ENCODE measurements around the gene EFNA5.

EFNA5 gene

DNA sequence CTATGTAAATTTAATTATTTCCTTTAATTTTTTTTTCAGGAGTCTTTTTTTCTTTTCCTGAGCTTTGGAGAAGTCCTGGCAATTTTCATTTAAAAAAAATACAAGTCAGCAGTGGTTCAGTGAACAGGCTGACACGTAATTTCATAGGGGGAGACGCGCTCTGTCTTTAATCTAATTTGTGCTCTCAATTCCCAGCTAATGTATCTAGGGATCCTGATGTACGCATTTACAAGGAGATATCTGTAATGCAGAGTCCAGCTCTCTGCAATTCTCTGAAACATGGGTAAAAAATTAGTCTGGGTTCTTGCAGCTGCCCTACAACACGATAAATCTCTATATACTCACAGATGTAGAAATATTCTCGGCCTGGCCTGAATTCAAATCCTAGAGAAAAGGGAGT lies 243.9 kb downstream of the EFNA5 start:
- DNase-seq (ENCODE audit: low read depth in 2 of 2) = no peak

DNA sequence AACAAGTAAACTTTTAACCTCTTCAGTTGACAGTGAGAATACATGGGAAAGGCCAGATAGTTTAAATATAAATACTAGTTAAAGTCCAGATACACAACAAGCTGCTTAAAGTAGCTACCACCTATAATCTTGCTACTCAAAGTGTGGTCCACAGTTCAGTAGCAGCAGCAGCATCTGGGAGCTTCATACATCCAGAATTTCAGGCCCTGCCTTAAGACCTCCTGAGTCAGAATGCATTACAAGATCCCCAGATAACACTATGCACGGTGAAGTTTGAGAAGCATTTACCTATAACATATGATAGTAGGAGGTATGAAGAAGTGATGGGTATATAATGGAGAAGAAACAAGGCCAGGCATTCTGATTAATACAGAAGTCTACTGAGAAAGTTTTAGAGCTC lies 244.5 kb downstream of the EFNA5 start:
- DNase-seq (ENCODE audit: low read depth in 2 of 2) = no peak

DNA sequence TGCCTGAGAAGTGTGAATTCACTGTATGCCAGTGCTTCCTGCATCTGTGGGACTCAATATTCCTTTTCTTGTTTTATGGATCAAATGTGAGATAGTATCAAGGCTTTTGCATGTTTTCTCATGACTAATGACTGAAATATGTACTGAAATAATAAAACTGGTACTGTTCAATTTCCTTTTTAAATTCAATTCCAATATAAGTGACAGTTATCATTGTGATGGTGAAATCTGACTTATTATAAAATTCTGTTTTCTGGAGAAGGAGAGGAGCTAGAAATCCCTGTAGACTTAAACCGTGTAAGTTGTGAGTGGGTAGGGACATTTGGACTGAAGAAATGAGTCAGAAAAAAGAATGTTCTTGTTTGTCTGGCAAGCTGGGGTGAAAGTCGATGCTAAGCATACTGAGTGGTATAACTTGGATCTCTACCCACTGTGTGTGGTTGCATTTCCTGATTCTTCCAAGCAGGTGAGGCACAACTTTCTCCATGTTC lies 245.2 kb downstream of the EFNA5 start:
- no peak for DNase-seq (ENCODE audit: low read depth in 2 of 2)

DNA sequence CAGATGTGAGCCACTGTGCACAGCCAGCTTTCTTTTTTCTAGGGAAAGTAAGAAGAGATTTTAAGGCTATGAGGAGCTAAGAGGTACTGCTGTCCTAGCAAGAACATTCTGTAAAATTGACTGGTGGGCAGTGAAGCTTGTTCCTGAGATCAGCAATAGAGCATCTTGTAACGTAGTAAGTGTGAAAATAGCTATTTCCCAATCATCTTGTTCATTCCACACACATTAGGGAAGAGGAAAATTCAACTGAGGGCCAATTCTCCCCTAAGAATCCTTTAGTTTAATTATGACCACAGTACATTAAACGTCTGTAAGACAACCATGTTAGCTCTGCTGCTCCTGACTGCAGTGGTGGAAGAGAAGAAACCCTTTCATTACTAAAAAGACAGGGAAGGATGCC lies 246.2 kb downstream of the EFNA5 start:
- no peak for DNase-seq (ENCODE audit: low read depth in 2 of 2)

DNA sequence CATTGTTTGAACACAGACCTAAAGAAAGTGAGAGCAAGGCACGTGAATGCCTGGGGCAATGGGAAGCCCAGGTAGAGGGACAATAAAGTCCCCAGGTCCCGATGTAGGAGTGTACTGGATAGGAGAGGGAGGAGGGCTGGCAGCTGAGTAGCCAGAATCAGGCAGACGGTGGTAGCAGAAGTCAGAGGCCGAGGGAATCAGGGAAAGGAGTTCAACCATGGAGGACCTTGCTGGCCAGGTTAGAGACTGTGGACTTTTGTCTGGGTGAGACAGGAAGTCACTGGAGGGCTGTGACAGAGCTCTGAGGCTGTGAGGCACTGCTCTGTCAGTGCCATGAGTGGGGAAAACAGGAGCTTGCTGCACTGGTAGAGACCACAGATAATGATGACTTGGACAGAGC lies 248.2 kb downstream of the EFNA5 start:
- DNase-seq (ENCODE audit: low read depth in 2 of 2) = no peak

DNA sequence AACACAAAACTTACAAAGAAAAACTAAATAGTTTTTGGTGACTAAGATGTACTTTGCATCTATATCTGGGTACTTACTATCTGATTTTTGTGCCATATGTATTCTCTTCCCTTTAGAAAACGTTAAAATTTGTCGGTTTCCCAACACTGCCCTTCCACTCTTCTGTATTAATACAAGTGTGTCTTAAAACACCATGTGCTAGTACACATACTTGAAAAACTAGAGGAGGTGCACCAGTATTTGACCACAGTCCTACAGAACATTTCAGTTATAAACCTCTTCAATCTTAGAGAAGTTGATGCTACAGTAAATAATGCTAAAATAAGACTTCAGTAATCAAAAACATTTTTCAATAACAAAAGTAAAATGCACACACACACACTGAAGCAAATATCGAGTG lies 251.2 kb downstream of the EFNA5 start:
- DNase-seq (ENCODE audit: low read depth in 2 of 2) = no peak

DNA sequence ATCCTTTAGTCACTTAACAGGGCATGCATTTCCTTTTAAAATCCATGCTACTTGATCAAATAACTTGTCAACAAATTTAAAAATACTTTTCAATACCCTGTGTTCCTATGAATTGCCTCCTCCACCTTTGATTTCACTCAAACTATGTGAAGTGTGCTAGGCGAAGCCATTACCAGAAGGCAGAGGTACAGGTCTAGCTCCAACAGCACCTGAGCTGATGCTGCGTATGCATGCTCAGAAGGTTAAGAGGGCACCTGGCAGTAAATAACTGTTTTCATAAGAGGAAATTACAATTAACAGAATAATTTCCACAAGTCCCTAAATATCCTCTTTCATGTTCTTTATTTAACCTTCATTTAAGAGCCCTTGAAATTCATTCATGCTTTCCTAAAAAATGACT lies 251.8 kb downstream of the EFNA5 start:
- DNase-seq (ENCODE audit: low read depth in 2 of 2) = no peak

DNA sequence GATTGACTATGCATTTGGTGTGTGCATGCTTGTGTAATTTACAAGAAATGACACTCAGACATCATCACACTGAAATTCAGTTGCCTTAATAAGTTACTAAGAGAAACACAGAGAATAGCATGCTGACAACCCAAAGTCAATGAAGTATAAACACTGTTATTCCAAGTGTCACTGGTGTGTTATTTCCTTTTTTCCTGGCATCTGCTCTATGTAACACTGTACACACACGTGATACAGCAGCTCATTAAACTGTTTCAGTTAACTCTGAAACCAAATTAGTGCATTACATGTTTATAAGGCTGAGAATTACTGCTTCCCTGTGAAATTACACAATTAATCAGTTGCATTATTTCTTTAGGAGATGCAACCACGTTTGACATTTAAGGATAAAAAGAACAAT lies 252.7 kb downstream of the EFNA5 start:
- DNase-seq (ENCODE audit: low read depth in 2 of 2) = no peak

DNA sequence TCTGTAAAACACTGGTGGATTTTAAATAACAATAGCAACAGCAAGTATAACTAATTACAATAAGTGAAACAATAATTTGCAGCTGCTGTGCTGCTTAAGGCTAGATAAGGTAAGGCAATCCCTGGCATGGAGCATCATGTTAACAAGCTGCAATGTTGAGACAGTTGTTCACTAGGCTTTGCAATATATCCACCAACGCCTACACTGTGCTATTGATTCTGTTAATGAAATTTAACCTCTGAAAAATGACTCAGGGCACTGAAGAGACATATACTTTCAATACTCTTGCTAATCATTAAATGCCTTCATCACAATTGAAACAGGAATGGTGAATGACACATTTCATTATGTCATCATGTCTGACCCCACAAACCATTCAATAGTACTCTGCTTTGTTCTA lies 255.0 kb downstream of the EFNA5 start:
- DNase-seq (ENCODE audit: low read depth in 2 of 2) = no peak

DNA sequence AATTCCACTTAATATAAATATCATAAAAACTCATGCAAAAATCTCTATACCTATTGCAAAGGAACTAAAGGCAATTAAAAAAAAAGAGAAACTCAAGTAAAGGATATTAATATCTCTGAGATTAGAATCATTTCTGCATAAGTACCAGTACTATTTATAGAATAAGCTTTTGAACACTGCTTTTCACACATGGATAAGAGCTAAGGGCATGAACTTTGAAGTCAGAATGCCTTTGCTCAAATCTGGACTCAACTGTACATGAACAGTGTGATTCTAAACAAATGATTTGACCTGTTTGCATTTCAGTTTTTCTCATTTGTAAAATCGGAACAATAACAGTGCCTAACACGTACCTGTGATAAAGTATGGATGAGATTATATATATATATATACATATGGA lies 255.9 kb downstream of the EFNA5 start:
- DNase-seq (ENCODE audit: low read depth in 2 of 2) = no peak

DNA sequence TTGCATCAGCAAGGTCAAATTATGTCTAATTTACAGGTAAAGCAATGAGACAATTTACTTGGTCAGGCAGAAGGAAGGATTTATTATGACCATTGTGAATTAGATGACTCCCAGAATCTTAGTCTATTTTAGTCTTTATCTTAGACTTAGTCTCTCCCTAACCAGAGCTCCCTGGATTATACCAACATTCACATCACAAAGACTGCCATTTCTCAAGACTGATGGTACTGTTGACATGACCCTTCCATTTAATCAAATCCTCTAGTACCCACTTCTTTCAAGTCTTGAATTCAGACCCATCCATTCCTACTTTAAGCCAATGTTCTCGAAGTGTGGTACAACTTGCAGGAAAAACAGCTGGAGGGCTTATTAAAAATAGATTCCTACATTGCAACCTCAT lies 257.0 kb downstream of the EFNA5 start:
- DNase-seq (ENCODE audit: low read depth in 2 of 2) = no peak

DNA sequence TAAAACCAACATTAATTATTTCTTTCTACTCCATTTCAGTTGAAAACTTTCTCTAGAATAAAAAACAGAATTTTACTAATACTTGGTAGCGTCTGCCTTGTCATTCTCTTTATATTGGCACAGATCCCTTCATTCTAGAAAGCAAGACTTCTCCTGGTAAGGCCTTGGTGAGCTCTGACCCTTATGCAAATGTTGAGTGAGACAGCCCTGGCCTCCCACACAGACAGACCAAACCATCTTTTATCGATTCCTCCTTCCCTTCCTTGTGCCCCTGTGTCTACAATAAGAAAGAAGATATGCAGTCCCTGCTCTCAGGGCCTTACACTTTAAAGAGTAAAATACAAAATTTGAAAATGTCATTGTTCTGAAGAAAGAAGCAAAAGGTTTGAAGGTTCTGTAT lies 262.2 kb downstream of the EFNA5 start:
- no peak for DNase-seq (ENCODE audit: low read depth in 2 of 2)

DNA sequence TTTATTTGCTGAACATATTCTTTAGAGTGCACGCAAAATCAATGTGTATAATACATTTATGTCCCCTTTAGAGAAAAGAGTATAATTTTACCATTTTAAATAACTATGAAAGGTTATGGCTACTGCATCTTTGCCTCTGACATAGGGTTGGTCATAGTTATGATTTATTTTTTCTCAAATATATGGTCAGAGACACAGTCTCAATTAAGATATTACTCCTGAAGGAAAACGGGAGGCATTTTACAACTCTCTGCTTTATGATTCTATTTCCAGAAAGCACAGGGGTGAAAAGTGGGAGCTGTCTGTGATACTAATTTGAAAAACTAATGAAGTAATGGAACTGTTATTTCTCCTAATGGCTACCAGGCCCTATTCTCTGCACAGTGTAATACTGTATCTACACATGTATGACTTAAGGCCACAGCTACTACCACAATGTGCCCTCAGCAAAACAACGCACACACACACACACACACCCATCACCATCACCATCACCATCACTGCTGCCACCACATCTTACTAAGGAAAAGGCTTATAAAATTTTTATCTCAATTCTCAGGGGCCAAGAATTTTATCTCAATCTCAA lies 262.9 kb downstream of the EFNA5 start:
- DNase-seq (ENCODE audit: low read depth in 2 of 2) = no peak

DNA sequence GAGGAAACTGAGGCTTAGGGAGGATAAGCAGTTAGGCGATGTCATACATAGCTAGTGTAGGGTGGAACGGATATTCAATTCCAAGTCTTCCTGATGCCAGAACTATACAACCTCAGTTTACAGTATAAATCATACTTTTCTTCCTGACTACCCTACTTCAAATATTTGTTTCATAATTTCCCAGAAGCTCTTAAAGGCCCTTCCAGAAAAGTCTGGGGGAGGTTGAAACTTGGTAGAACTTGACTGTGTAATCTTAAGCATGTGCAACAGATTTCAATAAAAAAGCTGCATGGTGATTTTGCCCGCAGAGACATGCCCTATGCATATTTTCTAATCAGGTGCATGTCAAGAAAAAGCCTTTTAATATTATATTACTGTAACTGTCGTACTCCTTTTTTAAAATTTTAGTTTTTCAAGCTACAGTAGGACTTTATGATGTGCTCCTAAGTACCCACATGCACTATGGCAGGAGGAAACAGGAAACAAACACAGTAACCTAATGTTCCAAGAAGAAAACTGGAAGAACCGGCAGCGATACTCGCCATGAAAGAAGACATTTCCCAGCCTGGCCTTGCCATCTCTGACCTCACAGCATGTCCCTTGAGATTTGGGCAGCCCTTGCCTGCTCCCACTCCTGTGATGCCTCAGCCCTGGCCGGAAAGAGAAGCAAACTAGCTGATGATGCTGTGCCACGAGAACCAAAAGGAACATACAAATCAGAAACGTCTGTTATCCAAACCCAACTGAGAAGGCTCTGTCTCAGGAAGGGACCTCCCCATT lies 266.0 kb downstream of the EFNA5 start:
- DNase-seq (ENCODE audit: low read depth in 2 of 2) = no peak

DNA sequence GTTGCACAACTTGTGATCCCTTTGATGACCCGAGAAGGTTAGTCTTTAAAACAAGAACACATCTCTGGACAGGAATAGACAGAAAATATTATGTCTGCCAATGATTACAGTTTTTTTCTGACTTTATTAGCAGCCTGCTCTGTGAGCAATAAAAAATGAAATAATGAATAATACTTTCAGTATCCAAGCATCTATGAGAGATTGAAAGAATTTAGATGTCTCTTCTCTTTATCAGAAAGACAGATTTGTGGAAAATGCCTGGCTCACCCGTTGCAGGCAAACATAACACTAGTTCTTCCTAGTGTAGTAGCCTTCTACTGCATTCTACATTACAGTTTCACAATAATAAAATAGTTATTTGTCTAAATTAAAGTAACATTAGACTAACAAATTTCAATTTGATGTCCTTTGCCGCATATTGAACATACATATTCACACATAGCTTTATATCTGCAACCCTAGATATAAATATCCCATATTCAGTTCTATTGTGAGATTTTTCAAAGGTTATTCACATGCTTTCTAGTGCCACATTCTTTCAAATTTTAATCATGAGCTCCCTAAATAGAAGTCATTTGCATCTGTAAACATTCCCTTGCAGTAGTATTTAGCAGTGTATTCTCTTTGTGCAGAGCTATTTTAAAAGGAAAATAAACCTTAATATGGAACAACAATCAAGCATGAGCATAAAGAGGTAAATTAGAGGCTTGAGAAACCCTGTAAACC lies 267.3 kb downstream of the EFNA5 start:
- no peak for DNase-seq (ENCODE audit: low read depth in 2 of 2)

DNA sequence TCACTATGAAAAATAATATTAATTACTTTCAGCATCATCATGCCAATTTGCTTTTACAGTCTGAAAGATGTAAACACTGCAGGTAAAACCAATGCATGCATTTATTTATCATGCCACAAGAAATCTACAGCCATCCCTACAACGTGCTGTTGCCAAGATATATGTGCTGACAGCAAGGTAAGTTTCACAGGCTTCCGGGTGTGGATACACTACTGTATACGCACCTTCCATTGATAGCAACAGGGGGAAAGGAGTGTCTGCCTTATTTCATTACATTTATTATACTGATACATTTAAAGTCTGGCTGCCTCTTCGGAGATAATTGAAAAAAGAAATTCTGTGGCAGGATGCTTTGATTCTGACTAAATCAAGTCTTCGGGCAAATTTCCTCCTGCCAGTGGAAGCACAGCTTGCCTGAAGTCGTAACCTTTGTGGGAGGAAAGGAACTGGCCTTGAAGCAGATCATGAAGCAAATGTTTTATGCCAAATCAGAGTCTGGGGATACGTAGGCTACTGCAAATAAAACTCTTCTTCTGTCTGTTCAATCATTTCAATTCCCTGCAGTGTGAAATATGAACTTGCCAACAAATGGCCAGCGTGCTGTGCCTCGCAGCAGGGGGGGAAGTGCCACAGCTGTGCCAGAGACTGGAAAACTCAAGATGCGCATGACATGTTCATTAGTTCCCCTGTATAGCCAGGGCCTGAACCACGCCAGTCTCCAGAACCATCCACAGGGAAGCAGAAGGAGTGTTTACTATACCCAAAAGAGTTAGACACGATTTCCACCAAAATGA lies 268.1 kb downstream of the EFNA5 start:
- DNase-seq (ENCODE audit: low read depth in 2 of 2) = no peak

DNA sequence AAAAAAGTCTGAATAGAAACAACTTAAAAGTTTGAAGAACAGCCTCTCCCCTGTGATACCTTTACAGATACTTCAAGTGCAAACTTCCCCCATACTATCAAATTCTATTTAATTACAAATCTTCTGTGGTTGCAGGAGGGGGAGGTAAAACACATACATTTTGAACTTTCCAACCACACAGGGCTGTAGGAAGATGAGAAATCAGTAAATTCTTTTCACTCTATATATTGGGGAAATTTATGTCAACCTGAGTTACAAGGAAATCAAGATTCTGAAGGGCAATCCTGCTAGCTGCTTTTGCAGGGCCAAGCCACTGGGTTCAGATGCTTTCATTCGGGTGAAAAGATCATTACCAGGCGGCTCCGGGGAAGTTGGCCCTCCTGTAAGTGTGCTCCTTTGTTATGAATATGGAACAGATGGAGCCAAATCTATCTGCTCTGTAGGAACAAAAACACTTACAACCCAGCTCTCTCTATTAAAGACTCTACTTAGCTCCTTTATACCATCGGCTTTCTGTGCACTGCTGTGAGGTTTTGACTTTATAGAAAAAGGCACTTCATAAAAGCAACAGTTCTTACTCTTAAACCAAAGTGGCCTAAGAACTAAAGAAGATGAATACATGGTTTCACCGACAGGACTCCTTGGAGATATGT lies 269.1 kb downstream of the EFNA5 start:
- no peak for DNase-seq (ENCODE audit: low read depth in 2 of 2)

DNA sequence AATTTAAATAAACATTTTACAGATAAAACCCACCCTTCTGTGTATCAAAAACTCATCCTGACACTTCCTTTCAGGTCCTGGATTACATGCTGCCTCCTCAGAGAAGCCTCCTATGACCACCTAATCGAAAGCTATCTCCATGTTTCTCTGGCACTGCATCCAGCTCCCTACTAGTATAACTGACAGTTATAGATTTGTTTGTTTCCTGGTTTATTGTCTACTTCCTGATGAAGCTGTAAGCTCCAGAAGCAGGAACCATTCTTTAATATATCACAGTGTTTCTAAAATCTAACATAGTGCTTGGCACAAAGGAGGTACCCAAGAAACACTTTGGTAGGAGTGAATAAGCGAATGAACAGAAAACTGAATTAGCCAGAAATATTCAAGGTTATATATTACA lies 270.4 kb downstream of the EFNA5 start:
- DNase-seq (ENCODE audit: low read depth in 2 of 2) = no peak

DNA sequence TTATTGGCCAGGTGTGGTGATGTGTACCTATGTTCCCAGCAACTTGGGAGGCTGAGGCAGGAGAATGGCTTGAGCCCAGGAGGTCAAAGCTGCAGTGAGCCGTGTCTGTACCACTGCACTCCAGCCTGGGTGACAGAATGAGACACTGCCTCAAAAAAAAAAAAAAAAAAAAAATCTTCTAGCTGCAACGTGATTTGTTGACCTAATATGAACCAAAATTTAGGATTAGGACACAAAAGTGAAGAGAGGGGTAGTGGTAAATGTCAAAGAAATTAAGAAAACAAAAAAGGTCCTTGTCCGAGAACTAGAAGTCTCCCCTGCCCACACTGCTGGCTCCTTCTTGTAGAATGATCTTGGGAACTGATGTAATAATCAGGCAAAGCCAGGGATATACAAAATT lies 272.0 kb downstream of the EFNA5 start:
- DNase-seq (ENCODE audit: low read depth in 2 of 2) = no peak

DNA sequence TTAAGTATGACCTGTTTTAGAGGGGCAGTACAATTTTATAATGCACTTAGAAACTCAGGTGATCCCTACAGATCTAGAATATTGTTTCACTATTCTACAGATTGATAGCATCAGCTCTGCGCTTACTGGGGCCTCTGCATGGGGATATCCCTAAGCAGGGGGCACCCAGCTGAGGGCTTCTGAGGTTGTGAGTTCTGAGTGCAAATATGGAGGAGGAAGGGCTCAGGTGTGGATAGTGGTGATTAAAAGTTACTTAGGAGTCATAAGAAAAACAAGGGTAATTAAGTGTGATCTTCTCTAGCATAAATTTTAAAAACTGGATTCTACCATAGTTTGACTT lies 274.4 kb downstream of the EFNA5 start:
- DNase-seq (ENCODE audit: low read depth in 2 of 2) = no peak

DNA sequence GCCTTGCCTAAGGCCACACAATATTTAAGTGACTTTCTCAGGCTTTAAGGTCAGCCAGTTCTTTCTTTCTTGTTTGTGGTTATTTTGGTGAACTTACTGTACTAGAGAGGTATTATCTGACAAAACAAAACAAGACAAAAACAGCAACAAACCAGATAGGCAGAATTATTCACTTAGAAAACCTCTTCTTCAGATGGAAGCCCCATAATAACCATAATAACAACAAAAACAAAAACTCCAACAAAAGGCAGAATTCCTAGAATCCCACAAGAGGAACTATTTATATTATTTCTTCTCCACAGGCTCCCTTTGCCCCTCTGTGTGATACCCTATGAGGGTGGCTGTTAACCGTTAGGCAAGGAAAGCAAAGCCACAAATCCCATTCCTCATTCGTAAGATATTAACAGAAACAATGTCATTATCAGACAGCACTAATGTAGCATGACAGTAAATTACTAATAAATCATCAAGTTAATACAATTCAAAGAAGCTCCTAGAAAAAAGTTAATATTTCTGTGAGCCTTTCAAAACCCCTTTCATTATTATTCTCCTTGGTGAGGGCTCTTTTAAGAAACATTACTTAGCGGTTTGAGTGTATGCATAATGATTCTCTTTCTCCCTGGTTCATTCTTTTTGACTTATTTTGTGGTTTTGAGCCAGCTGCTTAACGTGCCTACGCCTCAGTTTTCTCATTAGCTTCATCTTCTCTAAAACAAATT lies 274.9 kb downstream of the EFNA5 start:
- no peak for DNase-seq (ENCODE audit: low read depth in 2 of 2)

Data from activated CD8-positive, alpha-beta memory T cell treated with anti-CD3 and anti-CD28 coated beads for 4 hours (primary cell).